GM19035 (cell line): ENCODE results near the gene PKD2.
"Not testable (repeated sequence)": the region's sequence is repeated elsewhere in the genome, so short reads cannot be mapped to it uniquely, and the experiment has no call there.

Source experiments
- ATAC-seq: cut with Tn5 transposase; IDR thresholded peaks from one replicate; pipeline ENCODE4 v1.9.1; 2021; ENCODE audit not compliant: unreplicated experiment

The PKD2 gene

DNA sequence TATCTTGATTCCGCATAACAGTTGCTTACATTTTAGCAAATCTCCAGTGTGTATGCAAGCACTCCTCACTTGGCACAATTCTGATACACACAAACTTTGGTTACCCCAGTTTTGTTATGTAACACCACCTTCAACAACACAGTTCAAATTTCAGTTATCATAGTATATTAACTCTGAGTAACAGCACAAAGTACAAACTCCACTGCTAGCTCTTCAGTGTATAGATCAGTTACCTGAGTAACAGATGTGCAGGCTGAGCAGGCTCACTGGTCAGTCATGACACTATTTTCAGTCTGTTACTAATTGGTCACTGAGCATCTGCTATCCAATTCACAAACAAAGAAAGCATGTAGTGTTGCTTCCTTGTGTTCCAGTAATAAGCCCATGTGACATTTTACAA lies 55.4 kb downstream of the PKD2 start:
- ATAC-seq = no peak

DNA sequence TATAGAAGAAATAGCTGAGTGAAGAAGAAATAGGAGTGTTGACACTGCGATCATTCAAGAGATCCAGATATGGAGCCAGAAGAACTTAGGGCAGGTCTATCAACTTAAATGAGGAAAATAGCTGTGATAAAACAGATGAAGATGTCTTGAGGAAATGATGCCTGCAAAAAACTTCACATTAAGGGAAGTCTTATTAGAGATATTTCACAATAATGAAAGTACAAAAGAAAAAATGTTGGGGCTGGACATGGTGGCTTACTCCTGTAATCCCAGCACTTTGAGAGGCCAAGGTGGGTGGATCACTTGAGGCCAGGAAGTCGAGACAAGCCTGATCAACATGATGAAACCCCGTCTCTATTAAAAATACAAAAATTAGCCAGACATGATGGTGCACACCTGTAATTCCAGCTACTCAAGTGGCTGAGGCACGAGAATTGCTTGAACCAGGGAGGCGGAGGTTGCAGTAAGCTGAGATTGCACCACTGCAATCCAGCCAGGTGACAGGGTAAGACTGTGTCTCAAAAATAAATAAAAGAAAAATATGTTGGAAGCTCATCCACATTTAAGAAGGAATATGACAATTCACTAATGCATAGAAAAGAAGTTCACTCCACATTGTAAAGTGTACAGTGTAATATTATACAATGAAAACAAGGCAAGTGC lies 56.3 kb downstream of the PKD2 start:
- no peak for ATAC-seq

DNA sequence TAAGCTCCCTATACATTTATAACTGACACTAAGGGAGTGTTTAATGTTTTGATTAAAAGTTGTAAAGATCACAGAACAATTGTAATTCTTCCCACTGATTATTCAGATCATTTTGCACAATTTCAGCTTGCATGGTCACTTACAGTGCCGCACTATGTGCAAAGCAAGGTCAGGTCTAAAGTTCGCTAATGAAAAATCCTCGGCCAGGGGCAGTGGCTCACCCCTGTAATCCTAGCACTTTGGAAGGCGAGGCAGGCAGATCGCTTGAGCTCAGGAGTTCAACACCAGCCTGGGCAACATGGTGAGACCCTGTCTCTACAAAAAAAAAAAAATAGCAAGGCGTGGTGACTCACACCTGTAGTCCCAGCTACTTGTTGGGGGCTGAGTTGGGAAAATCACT lies 57.0 kb downstream of the PKD2 start:
- no peak for ATAC-seq

DNA sequence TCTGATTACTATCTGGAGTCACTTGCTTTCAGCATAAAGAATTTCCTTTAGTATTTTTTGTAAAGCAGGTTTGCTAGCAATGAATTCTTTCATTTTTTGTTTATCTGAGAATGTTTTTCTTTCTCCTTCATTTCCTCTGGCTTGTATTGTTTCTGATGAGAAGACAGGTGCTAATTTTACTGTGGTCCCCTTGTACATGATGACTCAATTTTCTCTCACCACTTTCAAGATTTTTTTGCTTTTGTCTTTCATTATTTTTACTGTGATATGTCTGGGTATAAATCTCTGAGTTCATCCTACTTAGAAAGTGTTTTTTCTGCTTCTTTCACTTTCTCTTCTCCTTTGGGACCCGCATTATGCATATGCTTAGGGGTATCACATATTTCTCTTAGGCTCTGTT lies 62.6 kb downstream of the PKD2 start:
- ATAC-seq = no peak

DNA sequence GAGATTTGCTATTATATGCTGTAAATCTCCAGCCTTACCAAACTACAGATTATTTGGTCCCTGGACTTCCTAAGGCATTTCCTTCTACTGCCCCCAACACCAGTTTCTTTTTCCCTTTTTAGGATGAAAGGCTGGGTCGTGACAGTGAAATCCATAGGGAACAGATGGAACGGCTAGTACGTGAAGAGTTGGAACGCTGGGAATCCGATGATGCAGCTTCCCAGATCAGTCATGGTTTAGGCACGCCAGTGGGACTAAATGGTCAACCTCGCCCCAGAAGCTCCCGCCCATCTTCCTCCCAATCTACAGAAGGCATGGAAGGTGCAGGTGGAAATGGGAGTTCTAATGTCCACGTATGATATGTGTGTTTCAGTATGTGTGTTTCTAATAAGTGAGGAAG lies 67.9 kb downstream of the PKD2 start:
- ATAC-seq = no peak

DNA sequence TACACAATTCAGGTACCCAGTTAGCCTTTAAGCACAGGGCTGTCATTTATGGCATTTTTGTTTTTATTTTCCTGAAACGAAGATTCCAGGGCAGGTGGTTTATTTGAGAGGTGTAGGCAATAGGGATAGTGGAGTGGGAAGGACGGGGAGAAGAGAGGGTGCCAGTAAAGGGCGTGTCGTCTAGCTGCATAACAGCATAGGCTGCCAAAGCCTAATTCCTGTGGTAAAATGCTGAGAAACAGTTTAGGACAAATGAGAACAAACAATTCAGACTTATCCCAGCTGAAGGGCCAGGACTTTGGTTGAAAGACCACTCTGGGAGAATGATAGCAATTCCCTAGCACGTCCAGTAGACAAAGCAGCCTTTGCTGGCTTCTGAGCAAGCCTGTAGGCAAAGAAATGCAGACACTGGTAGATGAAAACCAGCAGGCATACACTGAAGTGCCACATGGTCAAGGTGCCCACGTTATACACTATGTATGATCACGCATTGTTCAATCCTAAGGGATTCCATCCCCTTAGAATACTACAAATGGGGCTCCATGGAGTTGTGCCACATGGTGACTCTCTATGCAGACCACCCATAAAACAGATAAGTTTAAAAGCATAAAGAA lies 70.6 kb downstream of the PKD2 start:
- ATAC-seq = no peak

DNA sequence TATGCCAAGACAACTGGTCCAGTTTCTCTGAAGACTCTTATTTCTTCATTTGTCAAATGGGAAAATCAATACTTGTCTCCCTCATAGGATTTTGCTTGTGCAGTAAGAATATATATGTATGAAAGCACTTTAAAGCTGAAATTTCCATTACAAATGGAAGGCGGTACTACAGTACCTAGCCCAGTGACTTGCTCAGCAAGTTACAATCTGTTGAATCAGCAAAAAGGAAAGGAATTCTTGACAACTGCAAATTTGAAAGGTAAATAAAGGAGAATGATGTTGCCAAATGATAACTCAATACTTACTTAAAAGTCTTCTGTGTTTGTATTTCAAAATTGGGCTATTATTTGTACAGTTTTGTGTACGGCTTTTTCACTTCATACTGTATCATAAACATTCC lies 71.1 kb downstream of the PKD2 start:
- no peak for ATAC-seq

DNA sequence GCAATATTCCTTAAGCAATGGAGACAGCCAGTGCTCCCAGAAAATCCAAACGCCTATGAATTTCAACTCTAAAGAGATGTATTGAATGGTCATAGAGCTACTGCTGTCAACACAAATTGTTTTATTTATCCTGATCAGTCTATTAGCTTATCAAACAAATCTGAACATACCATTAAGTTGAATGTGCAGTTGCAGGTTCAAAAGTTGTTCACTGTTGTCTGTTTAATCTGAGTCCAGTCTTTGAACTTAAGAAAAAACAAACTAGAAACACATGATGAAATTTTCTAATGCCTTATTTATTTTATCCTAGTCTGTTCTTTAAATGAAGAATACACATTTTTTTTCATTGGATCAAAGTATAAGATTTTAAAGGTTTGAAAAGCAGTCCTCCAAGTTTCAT lies 73.2 kb downstream of the PKD2 start:
- ATAC-seq = no peak

DNA sequence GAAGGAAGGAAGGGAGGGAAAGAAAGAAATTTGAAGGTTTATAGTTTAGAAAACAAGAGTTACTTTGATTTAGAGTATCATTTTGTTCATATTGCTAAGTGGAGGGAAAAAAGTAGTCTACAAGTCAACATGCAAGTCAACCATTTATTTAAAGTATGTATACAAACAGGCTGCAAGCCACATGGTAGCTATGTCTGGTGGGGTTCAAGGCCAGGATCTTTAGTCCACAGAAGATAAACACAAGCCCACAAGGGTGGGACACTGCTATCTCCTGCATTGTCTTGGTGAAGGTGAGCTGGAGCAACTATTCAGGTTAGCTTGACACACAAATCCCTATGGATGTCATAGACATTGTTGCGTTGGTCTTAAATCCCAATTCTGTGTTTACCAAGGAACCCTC lies 79.6 kb downstream of the PKD2 start:
- ATAC-seq = no peak

DNA sequence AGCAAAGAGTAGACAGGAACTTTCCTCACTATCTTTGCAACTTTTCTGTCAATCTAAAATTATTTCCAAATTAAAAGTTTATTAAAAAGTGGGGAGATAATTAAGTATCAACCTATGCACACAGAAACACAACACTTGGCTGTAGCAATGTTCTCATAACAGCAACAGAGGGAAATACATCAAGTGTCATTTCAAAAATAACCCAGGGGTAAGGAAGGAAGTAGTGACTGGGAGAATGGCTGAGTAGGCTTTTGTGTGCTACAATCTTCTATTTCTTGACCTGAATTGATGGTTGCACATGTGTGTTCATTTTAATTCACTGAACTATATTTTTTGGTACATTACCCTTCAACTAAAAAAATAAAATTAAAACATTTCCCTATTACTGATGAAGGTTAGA lies 83.5 kb downstream of the PKD2 start:
- no peak for ATAC-seq

DNA sequence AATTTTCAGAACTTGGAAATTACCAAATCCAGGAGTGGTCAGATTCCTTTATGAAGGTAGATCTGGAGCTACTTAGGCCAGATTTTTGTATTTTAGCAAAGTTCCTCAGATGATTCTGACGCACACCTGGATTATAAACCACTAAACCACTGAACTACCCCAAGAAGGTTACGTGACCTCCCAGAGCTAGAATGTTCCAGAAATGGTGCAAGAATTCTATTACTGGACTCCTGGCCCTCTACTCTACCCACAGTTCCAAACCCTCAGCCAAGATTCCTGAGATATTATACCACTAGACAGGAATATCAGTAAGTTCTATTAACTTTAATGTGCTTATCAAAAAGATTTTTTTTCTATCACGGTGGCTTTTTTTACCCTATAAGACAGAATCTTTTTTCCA lies 83.9 kb downstream of the PKD2 start:
- ATAC-seq = no peak

DNA sequence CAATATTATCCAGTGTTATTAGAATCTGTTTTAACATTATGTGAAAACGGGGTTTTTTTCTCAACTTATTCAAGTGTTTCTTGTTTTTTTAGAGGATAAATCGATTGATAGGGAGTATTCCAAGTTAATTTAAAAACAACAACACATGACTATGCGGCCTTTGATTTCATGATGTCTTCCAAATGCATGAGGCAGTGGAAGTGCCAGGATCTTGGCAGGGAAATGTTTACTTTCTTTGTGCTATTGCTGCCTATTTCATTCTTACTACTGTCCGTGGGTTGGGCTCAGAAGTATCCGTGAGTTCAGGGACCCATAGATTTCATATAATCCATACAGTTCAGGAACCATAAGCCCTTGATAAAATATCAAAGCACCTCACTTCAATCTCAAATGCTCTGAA lies 86.4 kb downstream of the PKD2 start:
- ATAC-seq = no peak

DNA sequence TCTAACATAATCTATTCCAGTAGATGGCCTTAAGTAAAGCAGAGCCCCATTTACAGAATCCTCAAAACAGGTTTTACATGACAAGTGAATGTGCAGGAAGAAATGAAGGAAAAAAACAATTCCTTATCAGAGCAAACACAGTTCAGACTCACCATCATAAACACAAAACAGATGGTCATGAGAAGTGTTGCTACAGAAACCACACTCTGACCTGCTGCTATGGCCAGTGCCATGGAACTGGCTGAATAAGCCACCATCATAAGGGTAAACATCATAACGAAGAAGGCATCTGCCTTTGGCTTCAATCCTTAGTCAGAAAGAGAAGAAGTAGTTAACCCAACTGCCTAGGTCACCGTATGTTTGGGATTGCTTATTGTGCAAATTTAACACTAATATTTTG lies 89.9 kb downstream of the PKD2 start:
- ATAC-seq = no peak

DNA sequence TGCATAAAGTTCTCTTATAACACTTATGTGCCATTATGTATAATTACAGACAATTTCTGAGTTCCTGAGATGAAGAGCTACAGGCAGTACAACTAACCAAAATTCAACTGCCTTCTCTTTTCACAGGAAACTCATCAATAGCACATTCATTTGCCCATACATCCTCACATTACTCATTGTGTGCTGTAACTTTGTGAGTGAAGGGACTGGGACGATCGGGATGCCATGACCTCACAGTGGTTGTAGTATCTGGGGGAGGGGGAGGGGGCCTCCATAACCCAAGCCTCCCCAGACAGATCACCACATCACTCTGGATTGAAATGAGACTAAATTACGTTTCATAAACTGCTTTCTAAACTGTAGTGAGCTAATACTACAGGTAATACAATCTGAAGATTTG lies 90.3 kb downstream of the PKD2 start:
- ATAC-seq = no peak

DNA sequence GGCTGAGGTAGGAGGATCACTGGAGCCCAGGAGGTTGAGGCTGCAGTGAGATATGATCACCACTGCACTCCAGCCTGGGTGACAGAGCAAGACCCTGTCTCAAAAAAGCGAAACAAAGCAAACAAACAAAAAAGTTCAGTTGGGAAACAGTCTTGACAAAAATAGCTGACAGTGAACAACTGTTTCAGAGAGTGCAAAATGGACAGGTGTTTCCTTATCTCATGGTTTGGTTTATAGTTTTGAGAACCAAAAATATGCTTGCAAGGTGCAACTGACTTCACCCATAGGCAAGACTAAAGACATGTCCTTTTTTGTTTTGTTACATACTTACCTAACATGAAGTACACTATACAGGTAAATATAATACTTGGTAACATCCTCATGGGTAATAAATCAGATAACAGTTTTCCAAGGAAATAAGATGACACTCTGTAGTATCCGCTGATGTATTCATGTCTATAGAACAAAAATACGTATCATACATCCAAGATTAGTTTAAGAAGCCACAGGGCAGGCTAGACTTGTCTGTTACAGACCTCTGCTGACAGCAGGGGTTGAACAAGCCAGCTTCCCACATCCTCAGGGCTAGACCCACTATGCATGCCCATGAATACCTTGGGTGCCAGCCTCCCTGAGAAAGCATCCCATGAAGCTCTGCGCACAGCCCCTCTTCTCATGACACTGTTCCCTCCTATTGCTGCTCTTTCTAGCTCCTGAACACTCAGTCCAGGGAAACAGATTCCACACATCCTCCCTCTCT lies 91.7 kb downstream of the PKD2 start:
- ATAC-seq = no peak

DNA sequence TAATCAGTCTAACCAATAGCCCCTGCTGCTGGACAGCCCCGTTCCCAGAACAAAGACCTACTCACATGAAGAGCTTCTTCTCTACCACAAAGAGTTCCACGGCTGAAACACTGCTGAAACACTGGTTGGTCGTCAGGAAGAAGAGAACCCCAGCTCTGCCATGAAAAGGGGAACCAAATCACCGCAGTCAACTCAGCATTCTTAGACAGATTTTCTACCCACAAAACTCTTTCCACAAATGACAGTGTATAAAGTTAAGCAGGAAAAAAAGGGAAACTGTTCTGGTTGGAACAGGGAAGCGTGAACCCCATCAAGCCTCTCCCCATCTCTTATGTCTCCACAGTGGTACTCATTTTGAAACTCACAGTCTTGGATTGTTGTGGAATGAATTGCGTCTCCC lies 93.7 kb downstream of the PKD2 start:
- no peak for ATAC-seq

DNA sequence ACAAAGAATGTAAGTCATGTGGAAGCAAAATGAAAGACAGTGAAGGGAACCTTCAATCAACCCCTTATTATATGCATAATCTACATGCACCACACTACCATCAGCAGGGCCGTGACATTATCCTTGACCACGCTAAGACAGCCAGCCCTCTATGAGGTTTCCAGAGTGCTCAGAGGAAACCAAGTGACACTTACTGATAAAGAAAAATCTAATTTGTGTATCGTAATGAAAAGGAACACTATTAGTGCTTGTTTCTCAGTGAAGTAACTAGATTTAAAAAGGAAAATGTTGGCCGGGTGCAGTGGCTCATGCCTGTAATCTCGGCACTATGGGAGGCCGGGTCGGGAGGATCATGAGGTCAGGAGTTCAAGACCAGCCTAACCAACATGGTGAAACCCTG lies 94.6 kb downstream of the PKD2 start:
- ATAC-seq = no peak

DNA sequence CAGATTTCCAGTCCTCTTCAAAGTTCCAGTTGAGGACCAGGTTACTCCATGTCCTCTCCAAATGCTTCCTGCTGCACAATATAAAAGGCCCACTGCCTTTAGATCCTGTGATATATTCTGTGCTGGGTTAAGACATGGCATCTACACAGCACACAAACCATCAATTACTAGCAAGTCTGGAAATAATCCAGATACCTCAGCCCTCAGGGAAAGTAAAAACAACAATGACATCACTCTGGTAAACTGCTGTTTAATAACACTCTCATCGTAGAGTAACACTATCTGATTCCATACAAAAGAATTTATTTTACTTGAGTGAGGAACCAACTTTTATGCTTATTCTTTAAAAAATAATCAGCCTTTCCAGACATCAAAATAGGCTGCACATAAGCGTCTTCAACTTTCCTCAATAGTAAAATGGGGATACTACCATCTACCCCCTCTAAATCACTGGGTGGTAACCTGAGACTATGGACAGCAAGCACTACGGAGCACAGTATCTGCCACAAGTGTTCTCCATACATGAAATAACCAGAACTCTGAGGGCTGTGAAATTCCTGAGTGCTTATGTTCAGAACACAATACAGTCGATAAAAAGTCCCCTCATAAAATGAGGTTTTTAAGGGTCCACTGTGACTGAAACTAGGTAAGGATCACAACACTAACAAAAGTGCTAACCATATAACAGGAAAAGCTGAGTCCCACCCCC lies 97.6 kb downstream of the PKD2 start:
- no peak for ATAC-seq

DNA sequence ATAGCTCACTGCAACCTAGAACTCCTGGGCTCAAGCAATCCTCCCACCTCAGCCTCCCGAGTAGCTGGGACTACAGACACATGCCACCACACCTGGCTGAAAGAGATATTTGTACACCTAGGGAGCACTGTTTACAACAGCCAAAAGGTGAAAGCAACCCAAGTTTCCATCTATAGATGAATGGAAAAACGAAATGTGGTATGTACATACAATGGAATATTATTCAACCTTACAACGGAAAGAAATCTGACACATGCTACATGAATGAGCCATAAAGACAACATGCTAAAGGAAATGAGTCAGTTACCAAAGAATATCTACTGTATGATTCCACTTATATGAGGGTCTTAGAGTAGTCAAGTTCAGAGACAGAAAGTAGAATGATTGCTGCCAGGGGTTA lies 98.8 kb downstream of the PKD2 start:
- no peak for ATAC-seq

DNA sequence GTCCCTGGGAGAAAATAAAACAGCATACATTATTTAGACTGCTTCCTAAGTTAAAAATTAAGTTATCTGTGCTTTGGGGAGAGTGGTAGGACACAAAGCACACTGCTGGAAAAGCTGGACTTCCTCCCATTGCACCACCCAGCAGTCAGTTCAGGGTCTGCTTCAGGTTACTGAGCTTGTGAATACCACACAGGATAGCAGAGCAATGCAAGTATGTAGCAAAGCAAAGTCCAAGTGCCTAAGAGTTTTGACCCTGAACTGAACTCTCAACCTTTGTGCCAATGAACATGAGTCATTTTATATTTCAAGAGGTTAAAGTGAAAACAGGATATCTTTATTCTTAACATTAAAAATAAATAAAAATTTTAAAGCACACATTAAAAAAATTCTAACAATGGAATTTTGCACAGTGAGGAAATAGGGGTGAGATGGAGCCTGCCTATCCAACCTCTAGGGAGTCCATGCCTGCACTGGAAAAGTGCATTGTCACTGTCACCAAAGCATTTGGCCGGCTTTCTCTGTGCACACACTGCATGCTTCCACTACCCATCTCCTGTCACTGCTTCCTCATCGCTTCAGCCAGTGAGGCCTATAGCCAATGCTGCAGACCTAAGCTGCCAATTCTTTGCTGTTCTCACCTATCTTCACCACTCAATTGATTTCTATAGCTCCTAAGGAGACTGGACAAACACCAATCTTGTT lies 100.1 kb downstream of the PKD2 start:
- ATAC-seq = no peak

DNA sequence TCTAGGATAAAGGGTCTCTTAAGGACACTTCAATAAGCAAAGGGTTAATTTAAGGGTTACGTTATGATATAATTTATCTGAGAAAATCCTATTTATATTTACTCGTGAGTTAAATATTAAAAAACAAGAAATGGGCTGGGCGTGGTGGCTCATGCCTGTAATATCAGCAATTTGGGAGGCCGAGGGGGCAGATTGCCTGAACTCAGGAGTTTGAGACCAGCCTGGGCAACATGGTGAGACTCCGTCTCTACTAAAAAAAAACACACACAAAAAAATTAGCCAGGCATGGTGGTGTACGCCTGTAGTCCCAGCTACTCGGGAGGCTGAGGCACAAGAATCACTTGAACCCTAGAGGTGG lies 100.7 kb downstream of the PKD2 start:
- ATAC-seq = not testable (repeated sequence)
